GM11168 (cell line): ENCODE data around the gene ZNF324B.
"Not testable (repeated sequence)": the region's sequence is repeated elsewhere in the genome, so short reads cannot be mapped to it uniquely, and the experiment has no call there.

Source experiments
- in situ Hi-C: fragments of 300-500 bp; cut with MboI; formaldehyde crosslinking; loops from one replicate; pipeline ENCODE4 v1.12.0; 2022; ENCODE audit warnings: low sequenced_read_pairs; ENCODE audit not compliant: unreplicated experiment

Gene ZNF324B

DNA sequence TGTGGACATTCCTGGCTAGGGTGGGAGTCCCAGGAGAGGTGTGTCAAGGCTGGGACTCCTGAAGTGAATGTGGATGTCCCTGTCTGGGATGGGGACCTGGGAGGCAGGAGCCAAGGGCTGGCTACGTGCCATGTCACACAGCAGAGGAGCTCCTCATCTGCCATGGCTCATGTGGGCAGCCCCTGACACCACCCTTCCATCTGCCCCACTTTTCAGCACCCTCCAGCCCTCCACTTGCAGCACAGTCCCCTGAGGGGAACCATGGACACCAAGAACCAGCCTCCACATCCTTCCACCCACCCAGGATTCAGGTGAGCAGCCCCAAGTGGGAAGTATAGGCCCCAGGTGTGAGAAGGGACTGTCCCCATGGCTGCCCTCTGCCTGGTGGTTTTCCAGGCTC is 26.4 kb downstream of the ZNF324B start:
- in situ Hi-C loops: no loop called here

- in situ Hi-C loops: no loop called here
These were observed 27.9 kb downstream of the ZNF324B start for GRCh38 chr19:58479303-58479702.

DNA sequence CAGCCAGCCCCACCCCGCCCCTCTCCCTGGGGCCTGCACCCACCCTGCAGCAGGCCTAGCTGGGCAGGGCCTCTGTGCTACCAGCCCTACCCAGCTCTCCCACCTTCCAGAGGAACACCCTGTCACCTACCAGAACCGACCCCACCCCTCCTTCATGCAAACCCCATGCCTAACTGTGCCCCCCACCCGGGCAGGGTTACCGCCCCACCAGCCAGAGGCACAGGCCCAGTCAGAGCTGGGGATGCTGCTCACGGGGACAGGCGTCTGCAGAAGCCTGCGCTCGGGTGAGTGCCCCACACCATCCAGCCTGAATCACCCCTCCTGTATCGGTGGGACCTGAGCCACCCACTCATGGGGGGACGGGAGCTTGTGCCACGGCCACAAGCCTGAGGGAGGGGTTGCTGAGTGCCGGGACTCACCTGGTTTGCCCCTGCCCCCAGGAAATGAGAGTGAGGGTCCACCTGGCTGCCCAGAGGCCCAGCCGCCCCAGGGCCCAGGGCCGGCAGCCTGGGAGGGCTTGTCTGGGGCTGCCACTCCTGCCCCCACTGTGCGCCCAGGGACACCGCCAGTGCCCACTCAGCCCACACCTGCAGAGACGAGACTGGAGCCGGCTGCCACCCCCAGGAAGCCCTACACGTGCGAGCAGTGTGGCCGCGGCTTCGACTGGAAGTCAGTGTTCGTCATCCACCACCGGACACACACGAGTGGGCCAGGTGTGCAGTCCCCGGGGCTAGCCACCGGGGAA is 28.5 kb downstream of the ZNF324B start:
- in situ Hi-C loops: no loop called here

DNA sequence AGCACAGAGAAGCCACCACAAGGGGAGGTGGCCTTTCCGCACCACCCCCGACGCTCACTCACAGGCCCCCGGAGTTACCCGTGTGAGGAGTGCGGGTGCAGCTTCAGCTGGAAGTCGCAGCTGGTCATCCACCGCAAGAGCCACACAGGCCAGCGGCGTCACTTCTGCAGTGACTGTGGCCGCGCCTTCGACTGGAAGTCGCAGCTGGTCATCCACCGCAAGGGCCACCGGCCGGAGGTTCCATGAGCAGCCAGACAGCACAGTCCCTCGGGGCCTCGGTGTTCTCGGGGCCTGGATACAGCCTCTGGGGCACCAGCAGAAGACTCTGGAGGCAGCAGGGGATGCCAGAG is 29.0 kb downstream of the ZNF324B start:
- in situ Hi-C loops: no loop called here

DNA sequence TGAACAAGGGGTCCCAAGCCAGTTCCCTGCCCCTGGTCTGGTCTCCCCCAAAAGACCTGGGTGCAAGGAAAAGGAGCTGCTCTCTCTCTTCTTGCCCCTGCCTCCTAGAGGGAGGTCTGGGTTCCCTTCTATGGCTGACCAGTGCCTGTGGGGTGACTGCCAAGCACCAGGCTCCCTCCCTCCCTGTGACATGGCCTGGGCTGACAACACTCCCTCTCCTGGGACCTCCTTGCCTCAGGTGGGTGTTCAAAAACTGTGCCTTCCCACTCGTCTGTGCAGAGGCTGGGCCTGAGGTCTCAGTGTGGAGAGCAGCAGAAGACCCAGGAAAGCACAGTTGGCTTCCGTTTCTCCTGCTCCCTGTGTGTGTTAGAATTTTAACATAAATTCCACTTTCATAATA is 29.4 kb downstream of the ZNF324B start:
- in situ Hi-C loops: no loop called here

DNA sequence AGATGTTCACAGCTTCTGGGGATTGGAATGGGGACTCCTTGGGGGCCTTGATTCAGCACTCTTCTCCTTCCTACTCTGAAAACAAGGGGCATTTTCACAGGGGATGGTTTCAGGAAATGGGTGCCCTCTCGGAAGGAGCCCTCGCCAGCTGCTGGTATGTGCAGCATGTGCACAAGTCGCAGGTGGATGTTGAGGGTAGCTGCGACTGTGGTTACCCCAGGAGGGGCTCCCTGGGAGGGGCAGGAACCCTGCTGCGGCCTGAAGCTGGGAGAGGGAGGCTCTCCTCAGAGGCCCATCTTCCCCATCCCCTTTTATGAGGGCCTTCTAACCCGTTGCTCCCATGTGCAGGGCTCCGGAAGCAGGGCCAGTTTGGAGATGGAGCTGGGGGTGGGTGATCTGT is 30.9 kb downstream of the ZNF324B start:
- in situ Hi-C loops: no loop called here

- in situ Hi-C loops: no loop called here
These were observed 32.4 kb downstream of the ZNF324B start for GRCh38 chr19:58483776-58484175.

- in situ Hi-C loops: not testable (repeated sequence)
These were observed 32.9 kb downstream of the ZNF324B start for GRCh38 chr19:58484349-58484748.

GRCh38 chr19:58491393-58491792 is 40.0 kb downstream of the ZNF324B start:
- in situ Hi-C loops: no loop called here

GRCh38 chr19:58492265-58492664 is 40.8 kb downstream of the ZNF324B start:
- in situ Hi-C loops: no loop called here

GRCh38 chr19:58497634-58498170 is 46.3 kb downstream of the ZNF324B start:
- in situ Hi-C loops: no loop called here

DNA sequence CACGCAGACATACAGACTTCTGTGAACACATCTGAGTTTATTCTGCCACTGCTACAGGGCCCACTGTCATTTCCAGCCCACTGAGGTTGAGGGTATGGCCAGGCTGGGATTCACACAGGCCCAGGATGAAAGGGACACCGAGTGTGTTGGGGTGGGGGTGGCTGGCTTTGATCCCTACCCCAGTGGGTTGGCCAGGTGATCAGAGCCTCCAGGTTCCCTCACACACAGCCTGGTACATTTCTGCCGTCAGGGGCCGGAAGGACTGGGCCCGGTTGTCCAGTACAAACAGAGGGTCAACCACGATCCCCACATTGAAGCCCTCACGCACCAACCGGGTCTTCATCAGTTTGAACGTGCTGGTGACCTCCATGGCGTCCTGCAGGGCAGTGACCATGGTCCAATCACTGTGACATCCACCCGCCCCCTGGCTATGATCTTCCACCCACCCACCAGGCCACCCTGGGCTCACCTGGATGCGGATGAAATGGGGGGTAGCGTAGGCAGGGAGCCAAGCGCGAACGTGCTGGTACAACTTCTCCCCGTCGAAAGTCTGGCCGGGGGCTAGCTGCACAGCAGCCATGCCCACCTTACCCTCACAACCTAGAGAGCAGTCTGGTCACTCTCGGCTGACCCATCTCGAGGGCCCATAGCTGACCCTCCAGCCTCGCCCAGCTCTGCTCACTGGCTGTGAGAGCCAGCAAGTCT is 47.0 kb downstream of the ZNF324B start:
- in situ Hi-C loops: no loop called here

GRCh38 chr19:58499021-58499927 is 47.9 kb downstream of the ZNF324B start:
- in situ Hi-C loops: no loop called here

DNA sequence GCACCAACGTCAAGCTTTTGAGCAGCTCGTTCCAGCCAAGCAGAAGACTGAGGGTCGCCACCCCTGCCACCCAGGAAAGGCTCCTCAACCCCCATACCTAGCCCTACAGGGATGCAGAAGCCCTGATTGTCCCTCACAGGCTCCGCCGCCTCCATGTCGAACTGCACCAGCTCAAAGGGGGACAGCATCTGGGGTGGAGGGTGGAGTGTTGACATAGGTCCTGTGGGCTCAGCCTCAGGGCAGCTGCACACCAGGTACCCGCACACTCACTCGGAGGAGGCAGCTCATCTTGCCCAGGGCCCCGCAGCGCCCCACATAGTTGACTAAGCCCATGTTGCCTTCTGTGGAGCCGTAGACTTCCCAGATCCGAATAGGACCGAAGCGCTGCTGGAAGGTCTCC is 48.8 kb downstream of the ZNF324B start:
- in situ Hi-C loops: no loop called here
